GM21737 (cell line): ENCODE measurements around the gene F13A1.

ENCODE experiments used
- ATAC-seq: cut with Tn5 transposase; IDR thresholded peaks from one replicate; pipeline ENCODE4 v1.9.1; 2021; ENCODE audit warnings: mild to moderate bottlenecking, moderate library complexity; ENCODE audit not compliant: unreplicated experiment

The F13A1 gene

DNA sequence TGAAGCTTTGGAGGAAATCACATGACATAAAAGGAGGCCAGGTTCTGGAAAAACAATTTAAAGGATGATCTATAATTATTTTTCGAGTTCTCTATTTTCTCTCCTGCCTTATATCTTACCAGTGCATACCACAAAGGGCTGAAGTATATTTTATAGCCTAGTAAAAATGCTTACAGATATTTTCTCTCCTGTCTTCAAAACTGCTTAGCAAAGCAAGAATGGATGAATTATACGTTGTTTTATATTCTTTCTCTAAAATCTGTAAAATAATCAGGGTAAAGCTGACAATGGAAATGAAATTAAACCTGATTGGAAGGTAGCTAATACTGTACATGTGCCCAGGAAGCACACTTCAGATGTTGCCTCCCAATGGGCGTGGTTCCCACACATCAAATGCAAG, 123.7 kb downstream of the F13A1 start:
- ATAC-seq, result no peak

- ATAC-seq, result no peak
Observed at GRCh38 chr6:6195080-6195479, 125.4 kb downstream of the F13A1 start.

GRCh38 chr6:6193221-6193745, 127.2 kb downstream of the F13A1 start:
- no peak for ATAC-seq

DNA sequence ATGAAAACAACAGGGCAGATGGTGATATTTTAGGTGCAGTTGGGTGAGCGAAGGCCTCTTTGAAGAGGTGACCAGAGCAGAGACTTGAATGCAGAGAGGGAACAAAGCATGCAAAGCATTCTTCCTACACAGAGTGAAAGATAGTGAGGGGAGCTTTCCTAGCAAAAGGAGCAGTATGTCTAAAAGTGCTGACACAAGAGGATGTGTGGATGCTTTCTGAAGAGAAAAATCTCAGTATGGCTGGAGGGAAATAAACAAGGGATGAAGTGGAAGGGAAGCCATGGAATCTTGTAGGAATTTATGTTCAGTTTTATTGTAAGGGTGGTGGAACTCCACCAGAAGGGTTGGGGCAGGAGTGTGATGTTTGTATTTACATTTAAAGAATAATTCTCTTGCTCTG, 128.6 kb downstream of the F13A1 start:
- no peak for ATAC-seq

DNA sequence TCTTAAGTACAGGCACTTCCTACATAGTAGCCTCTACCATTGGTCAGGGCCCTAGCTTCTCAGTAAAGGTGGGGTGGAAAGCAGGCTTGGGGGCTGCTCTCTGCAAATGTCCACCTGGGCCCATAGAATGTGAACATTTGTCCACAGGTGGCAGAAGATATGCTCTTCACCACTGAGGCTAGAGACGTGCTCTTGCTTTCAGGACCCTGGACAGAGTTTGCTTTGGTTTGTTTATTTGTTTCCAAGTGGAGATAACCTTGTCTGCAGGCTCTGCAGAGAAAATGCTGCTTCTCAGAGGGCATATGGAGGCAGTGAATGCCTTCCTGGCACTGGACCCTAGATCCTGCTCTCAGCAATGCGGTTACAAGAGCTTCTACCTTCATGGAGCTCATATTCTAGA, 129.0 kb downstream of the F13A1 start:
- no peak for ATAC-seq

DNA sequence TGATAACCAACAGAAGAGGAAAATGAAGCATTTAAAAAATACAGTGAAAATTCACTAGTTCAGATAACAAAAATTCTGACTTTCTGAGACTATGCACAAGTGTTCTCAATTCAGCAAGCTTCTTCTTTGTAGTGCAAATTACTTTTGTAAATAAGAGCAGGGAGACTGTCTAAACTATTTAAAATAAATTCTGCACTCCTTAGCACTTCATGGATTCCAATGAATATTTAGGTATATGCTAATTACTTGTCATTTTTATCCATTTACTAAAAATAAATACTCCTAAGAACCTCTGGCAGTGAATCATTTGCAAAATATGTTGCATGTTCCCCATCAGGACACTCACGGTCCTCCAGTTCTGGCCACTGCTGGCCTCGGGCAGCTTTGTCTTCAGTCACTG, 139.8 kb downstream of the F13A1 start:
- no peak for ATAC-seq

GRCh38 chr6:6179858-6180623, 140.4 kb downstream of the F13A1 start:
- ATAC-seq, result no peak

- no peak for ATAC-seq
Observed at GRCh38 chr6:6178795-6179194, 141.7 kb downstream of the F13A1 start.

- ATAC-seq, result no peak
Observed at GRCh38 chr6:6177754-6178153, 142.7 kb downstream of the F13A1 start.

GRCh38 chr6:6176586-6177228, 143.8 kb downstream of the F13A1 start:
- no peak for ATAC-seq

GRCh38 chr6:6176127-6176526, 144.3 kb downstream of the F13A1 start:
- no peak for ATAC-seq

DNA sequence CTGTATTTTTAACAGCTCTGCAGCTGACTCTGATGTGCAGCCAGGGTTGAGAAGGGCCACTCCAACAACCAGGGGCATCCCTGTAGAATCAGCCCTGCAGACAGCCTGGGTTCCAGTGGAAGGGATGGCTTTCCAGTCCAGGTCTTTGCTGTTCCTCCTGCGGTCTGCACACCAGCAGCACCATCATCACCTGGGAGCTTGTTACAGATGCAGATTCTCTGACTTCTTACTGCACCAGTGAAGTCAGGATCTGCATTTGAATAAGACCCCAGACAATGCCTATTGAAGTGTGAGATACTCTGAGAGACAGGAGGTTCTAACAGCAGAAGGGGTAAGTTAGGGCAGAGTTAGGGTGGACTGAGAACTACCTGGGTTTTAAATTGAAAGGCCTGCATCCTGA, 151.3 kb downstream of the F13A1 start:
- no peak for ATAC-seq

GRCh38 chr6:6166064-6166463, 154.4 kb downstream of the F13A1 start:
- no peak for ATAC-seq

DNA sequence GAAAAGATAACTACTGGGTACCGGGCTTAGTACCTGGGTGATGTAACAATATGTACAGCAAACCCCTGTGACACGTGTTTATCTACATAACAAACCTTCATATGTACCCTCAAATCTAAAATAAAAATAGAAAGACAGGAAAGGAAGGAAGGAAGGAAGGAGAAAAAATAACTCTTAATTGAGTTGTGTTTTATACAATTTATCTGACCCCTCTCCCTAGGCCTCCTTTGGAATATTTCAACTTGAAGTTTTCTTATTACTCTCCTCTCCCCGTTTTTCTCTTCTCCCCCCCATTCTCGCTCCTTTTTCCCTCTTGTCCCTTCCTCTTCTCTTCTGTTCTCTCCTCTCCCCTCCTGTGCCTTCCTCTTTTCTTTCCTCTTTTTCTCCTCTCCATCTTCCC, 156.1 kb downstream of the F13A1 start:
- no peak for ATAC-seq

GRCh38 chr6:6154335-6154734, 166.1 kb downstream of the F13A1 start:
- ATAC-seq, result no peak

DNA sequence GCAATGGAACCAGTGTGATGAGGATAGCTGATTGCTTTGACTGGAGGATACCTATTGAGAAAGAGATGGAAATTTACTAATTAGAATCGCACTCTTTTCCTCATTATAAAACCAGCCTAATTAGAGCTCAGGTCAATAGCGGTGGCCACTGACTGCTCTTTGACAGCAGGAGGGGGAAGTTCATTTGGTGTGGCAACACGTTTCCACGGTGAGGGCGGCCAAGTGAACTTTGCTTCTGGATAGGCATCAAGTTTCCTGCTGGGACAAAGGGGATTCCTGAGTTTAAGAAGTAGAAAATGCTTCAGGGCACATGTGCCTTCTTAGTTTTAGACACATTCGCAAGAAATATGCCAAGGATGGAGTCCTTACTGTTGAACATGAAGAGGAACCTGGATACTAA, 168.4 kb downstream of the F13A1 start:
- ATAC-seq, result no peak

- no peak for ATAC-seq
Observed at GRCh38 chr6:6148192-6148815, 172.2 kb downstream of the F13A1 start.

DNA sequence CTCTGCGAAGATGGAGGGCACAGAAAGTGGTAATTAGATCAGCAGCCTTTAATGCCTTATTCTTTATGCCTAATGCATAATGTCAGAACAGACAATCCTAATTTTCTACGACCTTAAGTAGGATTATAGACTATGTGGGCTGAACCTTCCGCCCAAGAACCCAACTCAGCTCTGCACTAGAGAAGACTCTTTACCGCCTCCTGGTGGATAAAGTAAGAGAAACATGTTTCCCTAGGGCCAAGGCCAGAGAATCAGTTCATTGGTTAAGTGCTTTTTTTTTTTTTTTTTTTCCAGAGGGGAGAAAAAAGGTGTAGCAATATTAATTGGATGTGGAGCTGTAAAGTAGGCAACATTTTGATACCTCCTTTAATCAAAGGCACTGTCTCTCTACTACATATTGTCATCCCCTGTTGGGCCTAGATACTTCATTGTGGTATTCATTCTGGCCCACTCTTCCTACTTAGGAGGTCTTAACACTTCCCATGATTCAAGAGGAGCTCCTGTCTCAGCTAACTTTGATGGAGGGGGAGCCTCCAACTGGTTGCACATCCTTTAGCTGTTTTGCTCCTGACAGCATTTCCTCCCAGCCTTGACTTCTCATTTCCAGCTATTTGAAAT, 188.9 kb downstream of the F13A1 start:
- ATAC-seq, result no peak

DNA sequence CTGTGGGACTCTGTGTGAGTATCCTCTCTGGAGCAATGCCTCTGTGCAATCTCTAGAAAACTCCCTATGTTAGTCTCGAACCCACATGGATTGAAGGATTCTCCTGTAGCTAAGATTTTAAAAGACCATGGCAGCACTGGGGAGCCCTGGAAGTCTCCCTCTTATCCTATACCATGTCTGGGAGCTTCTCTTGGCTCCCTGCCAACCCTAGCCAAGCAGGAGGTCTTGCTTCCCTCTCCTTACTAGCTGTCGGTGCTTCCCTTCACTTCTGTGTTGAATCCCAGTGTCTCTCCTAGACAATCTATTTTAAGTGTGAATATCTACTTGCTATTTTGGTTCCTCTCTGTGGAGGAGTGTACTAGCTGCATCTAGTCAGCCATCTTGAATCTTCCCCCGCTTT, 195.0 kb downstream of the F13A1 start:
- ATAC-seq, result no peak

DNA sequence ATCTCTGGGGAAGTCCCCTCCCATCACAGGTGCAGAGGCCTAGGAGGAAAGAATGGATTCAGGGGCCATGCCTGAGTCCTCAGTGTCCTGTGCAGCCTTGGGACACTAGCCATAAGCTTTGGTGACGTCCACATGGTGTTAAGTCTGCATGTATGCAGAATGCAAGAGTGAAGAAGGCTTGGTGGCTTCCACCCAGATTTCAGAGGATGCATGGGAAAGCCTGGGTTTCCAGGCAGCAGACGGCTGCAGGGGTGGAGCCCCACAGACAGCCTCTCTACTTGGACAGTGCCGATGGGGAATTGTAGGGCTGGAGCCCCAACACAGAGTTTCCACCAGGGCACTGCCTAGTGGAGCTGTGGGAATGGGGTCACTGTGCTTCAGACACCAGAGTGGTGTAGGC, 196.7 kb downstream of the F13A1 start:
- ATAC-seq, result no peak

DNA sequence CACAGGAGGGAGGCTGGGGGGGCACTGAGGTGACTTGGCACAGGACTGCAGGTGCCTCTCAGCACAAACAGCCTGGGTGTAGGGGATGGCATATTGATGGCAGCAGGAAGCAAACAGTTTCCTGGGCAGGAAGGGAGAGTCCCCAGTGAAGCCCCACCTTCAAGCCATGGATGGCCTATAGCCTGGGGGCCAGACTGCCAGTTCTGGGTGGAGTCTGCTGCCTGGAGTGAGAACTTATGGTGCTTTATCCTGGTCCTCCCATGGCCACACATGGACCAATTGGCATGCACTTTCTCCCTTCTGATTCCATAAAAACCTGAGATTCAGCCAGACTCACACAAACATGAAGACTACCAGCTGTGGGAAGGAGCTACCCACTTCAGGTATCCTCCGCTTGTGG, 198.5 kb downstream of the F13A1 start:
- ATAC-seq, result no peak
